GM23338 (cell line): ENCODE measurements around the gene MMP24OS. TPM values are rescaled to one million over a fixed set of nuclear protein-coding genes. Genes with fewer than 3 reads are reported as not detected.
A peak's percentile ranks its signal among the peaks of the same experiment; 100 is the strongest.

ENCODE experiments used
- ATAC-seq: fragments of 200-7000 bp; cut with Tn5 transposase; 3 replicates; pipeline ENCODE4 v1.9.1; 2020
- DNase-seq: peaks from one replicate; pipeline ENCODE4 v3.0.0-alpha.2; 2015; ENCODE audit warnings: low spot score
- H2AFZ ChIP-seq: fragments of 200-600 bp; sonication (generic); 2 replicates; pipeline ENCODE4 v1.8.0; 2016; ENCODE audit warnings: antibody characterized with exemption, mild to moderate bottlenecking, moderate library complexity
- H3F3A ChIP-seq: fragments of 200-600 bp; sonication (generic); replicated peaks from 2 replicates; pipeline ENCODE4 v1.8.0; 2017; ENCODE audit warnings: antibody characterized with exemption, mixed run types, low read depth
- H3K27ac ChIP-seq: fragments of 200-600 bp; sonication (generic); 2 replicates; pipeline ENCODE4 v1.6.1; 2016; ENCODE audit warnings: low read depth
- H3K27me3 ChIP-seq: fragments of 200-600 bp; sonication (generic); 2 replicates; pipeline ENCODE4 v1.8.0; 2016; ENCODE audit warnings: mild to moderate bottlenecking, mixed run types, moderate library complexity; ENCODE audit not compliant: insufficient read depth
- H3K36me3 ChIP-seq: fragments of 200-600 bp; sonication (generic); 2 replicates; pipeline ENCODE4 v1.8.0; 2016; ENCODE audit warnings: mild to moderate bottlenecking; ENCODE audit not compliant: insufficient read depth
- H3K4me1 ChIP-seq: fragments of 200-600 bp; sonication (generic); 2 replicates; pipeline ENCODE4 v1.8.0; 2016; ENCODE audit warnings: mild to moderate bottlenecking, moderate library complexity; ENCODE audit not compliant: insufficient read depth
- H3K4me2 ChIP-seq: fragments of 200-600 bp; sonication (generic); 2 replicates; pipeline ENCODE4 v1.7.1; 2017; ENCODE audit warnings: mixed run types
- H3K4me3 ChIP-seq: fragments of 200-600 bp; sonication (generic); 2 replicates; pipeline ENCODE4 v1.6.1; 2016; ENCODE audit warnings: mixed run types
- H3K79me2 ChIP-seq: fragments of 200-600 bp; sonication (generic); replicated peaks from 2 replicates; pipeline ENCODE4 v1.8.0; 2017; ENCODE audit warnings: mild to moderate bottlenecking; ENCODE audit not compliant: insufficient read depth
- H3K9me2 ChIP-seq: fragments of 200-600 bp; sonication (generic); 2 replicates; pipeline ENCODE4 v1.8.0; 2017; ENCODE audit not compliant: insufficient read depth
- H4K20me1 ChIP-seq: fragments of 200-600 bp; sonication (generic); replicated peaks from 2 replicates; pipeline ENCODE4 v1.8.0; 2017; ENCODE audit warnings: mild to moderate bottlenecking; ENCODE audit not compliant: insufficient read depth
- H3K27ac Mint-ChIP-seq: 2 replicates; pipeline ENCODE4 v1.8.0; 2020; ENCODE audit warnings: inconsistent platforms, mild to moderate bottlenecking, moderate library complexity, mixed read lengths
- H3K27me3 Mint-ChIP-seq: 3 replicates; pipeline ENCODE4 v1.8.0; 2022; ENCODE audit warnings: low read depth, mild to moderate bottlenecking, moderate library complexity, mixed read lengths, inconsistent platforms; ENCODE audit not compliant: insufficient read depth, poor library complexity
- H3K36me3 Mint-ChIP-seq: 3 replicates; pipeline ENCODE4 v1.8.0; 2021; ENCODE audit warnings: low read depth, mild to moderate bottlenecking, inconsistent platforms, moderate library complexity, mixed read lengths
- H3K4me1 Mint-ChIP-seq: 3 replicates; pipeline ENCODE4 v1.8.0; 2020; ENCODE audit warnings: mild to moderate bottlenecking, inconsistent platforms, mixed read lengths
- H3K4me3 Mint-ChIP-seq: 3 replicates; pipeline ENCODE4 v1.8.0; 2021; ENCODE audit warnings: moderate library complexity, mild to moderate bottlenecking, inconsistent platforms, mixed read lengths
- H3K9me3 Mint-ChIP-seq: 3 replicates; pipeline ENCODE4 v1.8.0; 2020; ENCODE audit warnings: moderate library complexity, mild to moderate bottlenecking, inconsistent platforms, mixed read lengths
- CREB1 ChIP-seq: fragments of 250-450 bp; sonication (Bioruptor Pico); IDR thresholded peaks from 2 replicates; pipeline ENCODE4 v1.5.0; 2020; ENCODE audit warnings: low read depth, mild to moderate bottlenecking, moderate library complexity
- ZNF331 ChIP-seq: fragments of 250-450 bp; sonication (Bioruptor Pico); IDR thresholded peaks from 2 replicates; pipeline ENCODE4 v1.5.0; 2020; ENCODE audit warnings: low read depth, mild to moderate bottlenecking, moderate library complexity
- polyA plus RNA-seq: library from polyadenylated mRNA; unstranded; fragments of >200 nt; fragmentation: Nextera tagmentation; extraction: Ambion mirVana; gene quantifications from 2 replicates; pipeline ENCODE4 v1.2.1, GENCODE V29; 2016
- total RNA-seq: library from RNA; depleted of rRNA; stranded (reverse); fragments of >200 nt; shearing (Covaris generic); gene quantifications from 2 replicates; pipeline ENCODE4 v1.2.3, GENCODE V29; 2014
- TF ChIP-seq, protein P1 (sequence below): IDR thresholded peaks from one replicate; pipeline ENCODE4 v1.6.1; 2018; ENCODE audit warnings: antibody characterized with exemption; ENCODE audit not compliant: unreplicated experiment

Gene MMP24OS
- total and polyA plus RNA-seq, 2 experiments from 2014 or later, result 10.5 to 25.4 TPM

DNA sequence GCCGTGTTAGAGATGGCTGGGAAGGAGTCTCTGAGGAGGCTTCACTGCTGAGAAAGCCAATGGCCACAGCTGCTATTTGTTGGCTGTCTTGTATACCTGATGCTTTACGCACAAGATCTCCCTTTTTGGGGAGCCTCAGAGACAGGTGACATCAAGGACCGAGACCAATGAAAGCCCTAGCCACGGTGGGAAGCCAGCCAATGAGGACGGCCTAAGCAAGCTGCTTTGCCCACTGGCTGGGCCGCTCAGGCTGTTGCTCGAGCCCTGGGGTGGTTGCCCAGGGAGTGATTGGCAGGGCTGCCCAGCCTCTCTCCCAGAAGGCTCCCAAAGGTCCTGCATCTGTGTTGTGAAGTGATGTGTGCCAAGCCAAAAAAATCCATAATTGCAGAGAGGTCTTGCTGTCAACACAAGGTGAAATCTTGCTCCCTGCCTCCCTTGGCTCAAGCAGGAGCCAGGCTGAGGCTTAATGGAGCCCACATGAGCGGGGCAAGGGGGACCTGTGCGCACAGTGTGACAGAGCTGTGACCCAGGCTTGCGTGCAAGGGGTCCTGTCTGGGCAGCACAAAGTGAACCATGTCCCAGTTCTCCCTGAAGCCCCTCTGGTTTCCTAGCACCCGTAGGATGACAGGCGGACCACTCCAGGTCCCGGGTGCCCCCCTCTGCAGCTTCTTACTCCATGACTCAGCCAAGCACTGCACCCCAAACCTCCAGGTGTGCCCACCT, 4.3 kb downstream of the MMP24OS start:
- H3K4me3 ChIP-seq, result no peak overlapping the region
- peaks cover 41% of the 10 kb centered on the region for H3K27me3 Mint-ChIP-seq
- H3K4me1 Mint-ChIP-seq, result peaks cover 25% of the 10 kb centered on the region
- H3K4me1 ChIP-seq, result peaks cover 13% of the 10 kb centered on the region
- DNase-seq (peak; percentile 75), ATAC-seq (peak; percentile 35)
- no peak overlapping the region; the same call in 2 of the 3 replicates for H3K4me3 Mint-ChIP-seq
- H2AFZ ChIP-seq, result no peak overlapping the region
- no peaks in the 10 kb centered on the region; the same call in 2 of the 3 replicates for H3K9me3 Mint-ChIP-seq
- peaks cover 6% of the 10 kb centered on the region for H3K36me3 Mint-ChIP-seq
- peaks cover 12% of the 10 kb centered on the region for H3F3A ChIP-seq
- no peaks in the 10 kb centered on the region for H4K20me1 ChIP-seq
- H3K4me2 ChIP-seq, result no peak overlapping the region
- no peaks in the 10 kb centered on the region for H3K27me3 ChIP-seq
- peaks cover 2% of the 10 kb centered on the region; the same call in 1 of the 2 replicates for H3K36me3 ChIP-seq
- H3K79me2 ChIP-seq, result 0 out of 2 replicates have a peak, but pooled peaks cover 7% of the 10 kb centered on the region
- no peak for TF ChIP-seq ZNF331
- peak; percentile 54; the same call in 1 of the 2 replicates for TF ChIP-seq CREB1 (CRISPR knock-in tag)
- no peak overlapping the region for H3K27ac Mint-ChIP-seq
- no peak overlapping the region for H3K27ac ChIP-seq
- H3K9me2 ChIP-seq, result no peaks in the 10 kb centered on the region

DNA sequence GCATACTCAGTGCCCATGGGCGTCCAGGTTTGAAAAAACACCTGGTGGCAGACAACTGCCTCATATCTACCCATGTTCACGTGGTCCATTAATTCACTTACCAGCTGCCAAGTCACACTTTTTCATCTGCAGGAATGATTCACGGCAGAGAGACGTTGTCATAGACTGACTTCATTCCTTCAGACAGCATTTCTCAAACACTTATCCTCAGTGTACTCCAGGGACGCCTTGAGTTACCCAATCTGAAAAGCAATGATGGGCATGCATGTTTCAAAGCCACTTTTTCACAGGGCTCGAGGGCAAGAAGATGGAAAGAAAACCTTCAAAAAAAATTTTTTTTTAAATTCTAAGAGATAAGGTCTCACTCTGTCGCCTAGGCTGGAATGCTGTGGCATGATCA, 6.0 kb downstream of the MMP24OS start:
- TF ChIP-seq, protein P1, sequence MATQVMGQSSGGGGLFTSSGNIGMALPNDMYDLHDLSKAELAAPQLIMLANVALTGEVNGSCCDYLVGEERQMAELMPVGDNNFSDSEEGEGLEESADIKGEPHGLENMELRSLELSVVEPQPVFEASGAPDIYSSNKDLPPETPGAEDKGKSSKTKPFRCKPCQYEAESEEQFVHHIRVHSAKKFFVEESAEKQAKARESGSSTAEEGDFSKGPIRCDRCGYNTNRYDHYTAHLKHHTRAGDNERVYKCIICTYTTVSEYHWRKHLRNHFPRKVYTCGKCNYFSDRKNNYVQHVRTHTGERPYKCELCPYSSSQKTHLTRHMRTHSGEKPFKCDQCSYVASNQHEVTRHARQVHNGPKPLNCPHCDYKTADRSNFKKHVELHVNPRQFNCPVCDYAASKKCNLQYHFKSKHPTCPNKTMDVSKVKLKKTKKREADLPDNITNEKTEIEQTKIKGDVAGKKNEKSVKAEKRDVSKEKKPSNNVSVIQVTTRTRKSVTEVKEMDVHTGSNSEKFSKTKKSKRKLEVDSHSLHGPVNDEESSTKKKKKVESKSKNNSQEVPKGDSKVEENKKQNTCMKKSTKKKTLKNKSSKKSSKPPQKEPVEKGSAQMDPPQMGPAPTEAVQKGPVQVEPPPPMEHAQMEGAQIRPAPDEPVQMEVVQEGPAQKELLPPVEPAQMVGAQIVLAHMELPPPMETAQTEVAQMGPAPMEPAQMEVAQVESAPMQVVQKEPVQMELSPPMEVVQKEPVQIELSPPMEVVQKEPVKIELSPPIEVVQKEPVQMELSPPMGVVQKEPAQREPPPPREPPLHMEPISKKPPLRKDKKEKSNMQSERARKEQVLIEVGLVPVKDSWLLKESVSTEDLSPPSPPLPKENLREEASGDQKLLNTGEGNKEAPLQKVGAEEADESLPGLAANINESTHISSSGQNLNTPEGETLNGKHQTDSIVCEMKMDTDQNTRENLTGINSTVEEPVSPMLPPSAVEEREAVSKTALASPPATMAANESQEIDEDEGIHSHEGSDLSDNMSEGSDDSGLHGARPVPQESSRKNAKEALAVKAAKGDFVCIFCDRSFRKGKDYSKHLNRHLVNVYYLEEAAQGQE, result no peak
- no peak for TF ChIP-seq CREB1 (CRISPR knock-in tag)
- no peak overlapping the region for H3K4me3 Mint-ChIP-seq
- no peaks in the 10 kb centered on the region; the same call in 2 of the 3 replicates for H3K36me3 Mint-ChIP-seq
- H3K9me3 Mint-ChIP-seq, result no peaks in the 10 kb centered on the region
- Histone ChIP-seq H3K27me3 (no peaks in the 10 kb centered on the region), H3F3A (0 out of 2 replicates have a peak, but pooled peaks cover 12% of the 10 kb centered on the region), H2AFZ (no peak overlapping the region), H3K4me2 (no peak overlapping the region), H3K79me2 (0 out of 2 replicates have a peak, but pooled peaks cover 4% of the 10 kb centered on the region), H3K27ac (no peak overlapping the region), H3K4me3 (no peak overlapping the region), H3K9me2 (no peaks in the 10 kb centered on the region), H4K20me1 (no peaks in the 10 kb centered on the region), H3K4me1 (peaks cover 10% of the 10 kb centered on the region), H3K36me3 (no peaks in the 10 kb centered on the region)
- H3K4me1 Mint-ChIP-seq, result peaks cover 19% of the 10 kb centered on the region
- peaks cover 32% of the 10 kb centered on the region for H3K27me3 Mint-ChIP-seq
- H3K27ac Mint-ChIP-seq, result no peak overlapping the region
- ATAC-seq (no peak), DNase-seq (no peak)
